ENCODE data around the gene SIGLECL1.

DNA sequence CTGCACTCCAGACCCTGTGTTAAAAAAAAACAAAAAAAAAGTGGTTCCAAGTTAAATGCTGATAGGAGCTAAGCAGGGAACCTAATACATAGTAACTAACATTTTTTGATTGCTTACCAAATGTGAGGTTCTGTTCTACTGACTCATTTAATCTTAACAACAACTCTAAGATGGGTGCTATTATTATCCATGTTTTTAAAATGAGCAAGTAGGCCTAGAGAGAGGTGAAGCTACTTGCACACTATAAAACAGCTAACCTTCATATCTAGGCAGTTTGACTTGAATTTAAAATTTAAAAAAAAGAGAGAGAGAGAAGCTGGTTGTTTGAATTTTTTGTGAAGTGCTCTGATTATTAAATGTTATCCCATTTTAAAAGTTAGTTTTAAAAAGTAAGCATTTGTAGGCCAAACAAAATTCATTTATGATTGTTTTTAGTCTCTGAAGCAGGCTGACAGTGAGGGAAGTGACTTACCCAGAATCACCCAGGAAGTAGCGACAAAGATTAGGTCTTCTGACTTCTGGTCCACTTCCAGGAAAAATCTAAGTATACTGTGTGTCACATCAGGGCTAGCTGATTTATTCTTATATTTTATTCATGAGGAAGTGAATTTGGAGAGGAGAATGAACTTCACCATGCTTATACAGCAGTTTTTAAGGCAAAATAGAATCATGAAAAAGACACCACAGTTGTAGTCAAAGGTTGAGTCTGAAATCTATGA, 2.4 kb downstream of the SIGLECL1 start:
- no peak for TF ChIP-seq EZH2phosphoT487 (IDR thresholded peaks at IDR 0.05; ENCODE audit: low read length)
- TF ChIP-seq, protein P1, sequence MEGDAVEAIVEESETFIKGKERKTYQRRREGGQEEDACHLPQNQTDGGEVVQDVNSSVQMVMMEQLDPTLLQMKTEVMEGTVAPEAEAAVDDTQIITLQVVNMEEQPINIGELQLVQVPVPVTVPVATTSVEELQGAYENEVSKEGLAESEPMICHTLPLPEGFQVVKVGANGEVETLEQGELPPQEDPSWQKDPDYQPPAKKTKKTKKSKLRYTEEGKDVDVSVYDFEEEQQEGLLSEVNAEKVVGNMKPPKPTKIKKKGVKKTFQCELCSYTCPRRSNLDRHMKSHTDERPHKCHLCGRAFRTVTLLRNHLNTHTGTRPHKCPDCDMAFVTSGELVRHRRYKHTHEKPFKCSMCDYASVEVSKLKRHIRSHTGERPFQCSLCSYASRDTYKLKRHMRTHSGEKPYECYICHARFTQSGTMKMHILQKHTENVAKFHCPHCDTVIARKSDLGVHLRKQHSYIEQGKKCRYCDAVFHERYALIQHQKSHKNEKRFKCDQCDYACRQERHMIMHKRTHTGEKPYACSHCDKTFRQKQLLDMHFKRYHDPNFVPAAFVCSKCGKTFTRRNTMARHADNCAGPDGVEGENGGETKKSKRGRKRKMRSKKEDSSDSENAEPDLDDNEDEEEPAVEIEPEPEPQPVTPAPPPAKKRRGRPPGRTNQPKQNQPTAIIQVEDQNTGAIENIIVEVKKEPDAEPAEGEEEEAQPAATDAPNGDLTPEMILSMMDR (IDR thresholded peaks at IDR 0.05; ENCODE audit: low read length), result no peak
